HepG2 (cell line): ENCODE data around the gene ING5. TPM values are rescaled to one million over a fixed set of nuclear protein-coding genes. Genes with fewer than 3 reads are reported as not detected.

Experiments used
- ATF6 ChIP-seq: sonication (generic); formaldehyde crosslinking; conservative IDR thresholded peaks from 2 replicates; pipeline ENCODE4 v1.4.0; 2020; ENCODE audit warnings: missing genetic modification reagents
- CHD4 ChIP-seq: fragments of 200-600 bp; sonication (generic); IDR thresholded peaks from 2 replicates; pipeline ENCODE4 v1.7.0; 2017; ENCODE audit warnings: mild to moderate bottlenecking, low read length, borderline replicate concordance
- FLYWCH1 ChIP-seq: sonication (generic); formaldehyde crosslinking; IDR thresholded peaks from 2 replicates; pipeline ENCODE4 v1.8.1; 2023; ENCODE audit warnings: mild to moderate bottlenecking, missing genetic modification reagents
- KAT7 ChIP-seq: IDR thresholded peaks from 2 replicates; pipeline ENCODE4 v1.6.1; 2018; ENCODE audit warnings: borderline replicate concordance, missing compliant biosample characterization
- MBNL3 ChIP-seq: fragments of 250-450 bp; sonication (Bioruptor Pico); conservative IDR thresholded peaks from 2 replicates; pipeline ENCODE4 v1.8.0; 2022; ENCODE audit warnings: mild to moderate bottlenecking, inconsistent platforms
- RCOR2 ChIP-seq: IDR thresholded peaks from 2 replicates; pipeline ENCODE4 v1.6.1; 2016; ENCODE audit warnings: missing biosample characterization, missing genetic modification reagents
- REL ChIP-seq: sonication (generic); formaldehyde crosslinking; conservative IDR thresholded peaks from 2 replicates; pipeline ENCODE4 v1.8.0; 2022; ENCODE audit warnings: mild to moderate bottlenecking, missing genetic modification reagents, moderate library complexity
- RERE ChIP-seq: IDR thresholded peaks from 2 replicates; pipeline ENCODE4 v1.6.1; 2016; ENCODE audit warnings: low read depth, missing genetic modification reagents, missing compliant biosample characterization
- ZBTB34 ChIP-seq: sonication (generic); formaldehyde crosslinking; IDR thresholded peaks from 2 replicates; pipeline ENCODE4 v1.8.0; 2022; ENCODE audit warnings: mild to moderate bottlenecking, missing genetic modification reagents
- polyA plus RNA-seq, 8 experiments: library from polyadenylated mRNA; depleted of rRNA in 3 of 8; stranded (reverse) in 7 of 8; unstranded in 1 of 8; fragments of >200 nt; fragmentation: Illumina TruSeq in 4 of 8; extraction: Trizol in 4 of 8; gene quantifications; 2 replicates each; pipeline versions ENCODE4 v1.2.1 to v1.2.3, GENCODE V29; 2011 to 2016; ENCODE audit warnings: low read depth in 4 of 8, missing spikeins in 1 of 8, mixed read lengths in 1 of 8; ENCODE audit not compliant: insufficient read depth in 1 of 8
- total RNA-seq, 5 experiments: library from RNA; depleted of rRNA; stranded (reverse); fragments of >200 nt; fragmentation: Illumina TruSeq; extraction: Trizol; gene quantifications; 2 replicates each; pipeline ENCODE4 v1.2.3, GENCODE V29; 2016; ENCODE audit warnings: low read depth in 1 of 5
- TF ChIP-seq, protein P1 (sequence below): sonication (generic); formaldehyde crosslinking; IDR thresholded peaks from 2 replicates; pipeline ENCODE4 v1.5.0; 2020; ENCODE audit warnings: mild to moderate bottlenecking, missing genetic modification reagents, borderline replicate concordance

Gene ING5
- total and polyA plus RNA-seq, 2 of the 13 experiments (the other 11 are each of a cell fraction or from before 2014, with no cell fraction given), result 61.9 to 71.9 TPM

DNA sequence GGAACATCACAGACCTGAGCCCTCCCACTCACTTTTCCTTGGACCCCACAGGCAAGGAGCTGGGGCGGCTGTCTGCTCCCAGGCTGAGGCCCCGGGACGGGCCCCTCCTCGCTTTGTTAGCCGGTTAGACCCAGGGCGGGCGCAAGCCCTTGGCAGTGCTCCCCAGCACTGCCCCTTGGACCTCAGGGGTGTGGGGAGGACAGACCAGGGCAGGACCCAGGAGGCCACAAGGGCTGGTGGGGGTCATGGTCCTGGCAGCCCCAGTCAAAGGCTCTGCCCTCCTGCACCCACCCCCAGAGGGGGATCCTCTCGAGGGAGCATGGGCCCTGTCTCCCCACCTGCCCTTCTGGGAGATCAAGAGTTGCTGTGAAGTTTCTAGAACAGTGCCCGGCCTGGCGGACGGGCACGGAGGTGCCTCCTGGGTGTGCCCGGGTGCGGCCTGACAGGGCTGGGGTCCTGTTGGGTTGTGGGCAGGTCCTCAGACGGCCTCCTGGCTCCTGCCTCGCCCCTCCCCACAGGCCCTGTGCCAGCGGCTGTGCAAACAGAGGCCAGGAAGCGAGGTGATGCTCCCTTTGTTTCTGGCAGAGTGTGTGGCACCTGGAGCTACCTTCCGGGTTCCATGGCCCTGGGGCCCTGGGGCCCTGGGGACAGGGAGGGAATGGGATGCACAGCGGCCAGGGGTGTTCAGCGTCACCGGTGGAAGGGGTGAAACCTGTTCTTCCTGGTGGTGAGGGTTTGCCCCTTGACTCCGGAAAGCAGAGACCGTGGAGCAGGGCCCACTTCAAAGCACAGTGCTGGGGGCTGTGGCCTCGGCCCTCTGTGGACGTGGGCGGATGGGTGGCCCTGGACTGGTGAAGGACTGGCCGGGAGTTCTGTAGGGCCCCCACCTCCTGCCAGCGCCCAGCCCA lies 71.9 kb downstream of the ING5 start (continued):
- TF ChIP-seq ZBTB34 (CRISPR knock-in tag), result peak; percentile 11; the same call in 1 of the 2 replicates
- no peak for TF ChIP-seq ATF6 (CRISPR knock-in tag)
- 0 out of 2 replicates have a peak, but pooled peaks have one; percentile 51 for TF ChIP-seq RCOR2
- no peak for TF ChIP-seq MBNL3 (CRISPR knock-in tag)
- 0 out of 2 replicates have a peak, but pooled peaks have one; percentile 16 for TF ChIP-seq REL (CRISPR knock-in tag)
- TF ChIP-seq, protein P1, sequence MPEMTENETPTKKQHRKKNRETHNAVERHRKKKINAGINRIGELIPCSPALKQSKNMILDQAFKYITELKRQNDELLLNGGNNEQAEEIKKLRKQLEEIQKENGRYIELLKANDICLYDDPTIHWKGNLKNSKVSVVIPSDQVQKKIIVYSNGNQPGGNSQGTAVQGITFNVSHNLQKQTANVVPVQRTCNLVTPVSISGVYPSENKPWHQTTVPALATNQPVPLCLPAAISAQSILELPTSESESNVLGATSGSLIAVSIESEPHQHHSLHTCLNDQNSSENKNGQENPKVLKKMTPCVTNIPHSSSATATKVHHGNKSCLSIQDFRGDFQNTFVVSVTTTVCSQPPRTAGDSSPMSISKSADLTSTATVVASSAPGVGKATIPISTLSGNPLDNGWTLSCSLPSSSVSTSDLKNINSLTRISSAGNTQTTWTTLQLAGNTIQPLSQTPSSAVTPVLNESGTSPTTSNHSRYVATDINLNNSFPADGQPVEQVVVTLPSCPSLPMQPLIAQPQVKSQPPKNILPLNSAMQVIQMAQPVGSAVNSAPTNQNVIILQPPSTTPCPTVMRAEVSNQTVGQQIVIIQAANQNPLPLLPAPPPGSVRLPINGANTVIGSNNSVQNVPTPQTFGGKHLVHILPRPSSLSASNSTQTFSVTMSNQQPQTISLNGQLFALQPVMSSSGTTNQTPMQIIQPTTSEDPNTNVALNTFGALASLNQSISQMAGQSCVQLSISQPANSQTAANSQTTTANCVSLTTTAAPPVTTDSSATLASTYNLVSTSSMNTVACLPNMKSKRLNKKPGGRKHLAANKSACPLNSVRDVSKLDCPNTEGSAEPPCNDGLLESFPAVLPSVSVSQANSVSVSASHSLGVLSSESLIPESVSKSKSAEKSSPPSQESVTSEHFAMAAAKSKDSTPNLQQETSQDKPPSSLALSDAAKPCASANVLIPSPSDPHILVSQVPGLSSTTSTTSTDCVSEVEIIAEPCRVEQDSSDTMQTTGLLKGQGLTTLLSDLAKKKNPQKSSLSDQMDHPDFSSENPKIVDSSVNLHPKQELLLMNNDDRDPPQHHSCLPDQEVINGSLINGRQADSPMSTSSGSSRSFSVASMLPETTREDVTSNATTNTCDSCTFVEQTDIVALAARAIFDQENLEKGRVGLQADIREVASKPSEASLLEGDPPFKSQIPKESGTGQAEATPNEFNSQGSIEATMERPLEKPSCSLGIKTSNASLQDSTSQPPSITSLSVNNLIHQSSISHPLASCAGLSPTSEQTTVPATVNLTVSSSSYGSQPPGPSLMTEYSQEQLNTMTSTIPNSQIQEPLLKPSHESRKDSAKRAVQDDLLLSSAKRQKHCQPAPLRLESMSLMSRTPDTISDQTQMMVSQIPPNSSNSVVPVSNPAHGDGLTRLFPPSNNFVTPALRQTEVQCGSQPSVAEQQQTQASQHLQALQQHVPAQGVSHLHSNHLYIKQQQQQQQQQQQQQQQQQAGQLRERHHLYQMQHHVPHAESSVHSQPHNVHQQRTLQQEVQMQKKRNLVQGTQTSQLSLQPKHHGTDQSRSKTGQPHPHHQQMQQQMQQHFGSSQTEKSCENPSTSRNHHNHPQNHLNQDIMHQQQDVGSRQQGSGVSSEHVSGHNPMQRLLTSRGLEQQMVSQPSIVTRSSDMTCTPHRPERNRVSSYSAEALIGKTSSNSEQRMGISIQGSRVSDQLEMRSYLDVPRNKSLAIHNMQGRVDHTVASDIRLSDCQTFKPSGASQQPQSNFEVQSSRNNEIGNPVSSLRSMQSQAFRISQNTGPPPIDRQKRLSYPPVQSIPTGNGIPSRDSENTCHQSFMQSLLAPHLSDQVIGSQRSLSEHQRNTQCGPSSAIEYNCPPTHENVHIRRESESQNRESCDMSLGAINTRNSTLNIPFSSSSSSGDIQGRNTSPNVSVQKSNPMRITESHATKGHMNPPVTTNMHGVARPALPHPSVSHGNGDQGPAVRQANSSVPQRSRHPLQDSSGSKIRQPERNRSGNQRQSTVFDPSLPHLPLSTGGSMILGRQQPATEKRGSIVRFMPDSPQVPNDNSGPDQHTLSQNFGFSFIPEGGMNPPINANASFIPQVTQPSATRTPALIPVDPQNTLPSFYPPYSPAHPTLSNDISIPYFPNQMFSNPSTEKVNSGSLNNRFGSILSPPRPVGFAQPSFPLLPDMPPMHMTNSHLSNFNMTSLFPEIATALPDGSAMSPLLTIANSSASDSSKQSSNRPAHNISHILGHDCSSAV (CRISPR knock-in tag), result no peak
- peak; percentile 41; the same call in 1 of the 2 replicates for TF ChIP-seq RERE (CRISPR knock-in tag)
- TF ChIP-seq KAT7 (CRISPR knock-in tag), result peak; percentile 17; the same call in 1 of the 2 replicates
- no peak for TF ChIP-seq FLYWCH1 (CRISPR knock-in tag)
- no peak for TF ChIP-seq CHD4
